ENCODE measurements around the gene CPD. TPM values are rescaled to one million over a fixed set of nuclear protein-coding genes. Genes with fewer than 3 reads are reported as not detected.

CPD gene
- total and polyA plus RNA-seq, 7 donors = 3.9 to 99.5 (median 33.7) TPM

DNA sequence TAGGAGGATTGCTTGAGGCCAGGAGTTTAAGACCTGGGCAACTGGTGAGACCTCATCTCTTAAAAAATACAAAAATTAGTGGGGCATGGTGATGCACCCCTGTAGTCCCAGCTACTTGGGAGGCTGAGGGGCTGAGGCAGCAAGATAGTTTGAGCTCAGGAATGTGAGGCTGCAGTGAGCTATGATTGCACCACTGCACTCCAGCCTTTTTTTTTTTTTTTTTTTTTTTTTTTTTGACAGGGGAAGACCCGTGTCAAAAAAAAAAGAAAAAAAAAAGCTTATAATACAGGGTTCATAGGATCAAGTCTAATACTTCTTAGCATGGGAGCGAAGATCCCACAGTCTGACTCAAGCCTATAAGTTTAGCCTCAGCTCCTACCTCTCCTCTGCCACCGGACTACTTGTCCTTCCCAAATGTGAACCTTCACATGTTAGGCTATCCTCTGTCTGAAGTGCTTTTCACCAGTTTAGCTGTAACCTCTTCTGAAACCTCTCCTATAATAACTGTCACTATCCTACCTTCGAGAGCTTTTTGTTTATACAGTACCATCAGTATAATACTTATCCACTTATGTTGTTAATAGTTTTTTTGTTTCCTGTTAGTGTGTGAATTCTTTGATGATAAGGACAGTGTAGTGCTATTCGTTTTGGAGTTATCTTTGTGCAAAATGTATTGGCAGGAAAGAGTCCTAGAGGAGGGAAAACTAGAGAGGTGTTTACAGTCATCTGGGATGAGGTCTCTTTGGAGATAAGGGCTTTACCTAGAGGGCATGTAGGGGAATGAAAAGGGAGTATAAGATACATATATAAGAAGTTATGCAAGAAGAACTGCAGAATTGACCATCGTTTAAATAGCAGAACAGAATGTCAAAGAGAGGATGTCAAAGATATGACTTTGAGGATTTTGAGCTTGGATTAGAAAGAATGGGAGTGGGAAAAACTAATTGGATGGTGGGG lies 15.5 kb downstream of the CPD start:
- DNase-seq = no peak
- 62 to 76% methylated on average over 5 to 6 of the region's 6 CpGs for WGBS, 2 donors
- TF ChIP-seq EP300 (IDR thresholded peaks at IDR 0.05) = no peak
- Histone ChIP-seq H3K27me3 (no peaks in the 10 kb centered on the region), H3K4me1 (peaks cover 0 to 7% (median 0%) of the 10 kb centered on the region in 4 donors), H3K4me3 (no peak overlapping the region), H3K36me3 (peaks cover 0 to 25% (median 0%) of the 10 kb centered on the region in 4 donors), H3K9me3 (no peaks in the 10 kb centered on the region), H3K27ac (no peak overlapping the region)
- intact Hi-C loops (cut with DNase I) = no loop called here

DNA sequence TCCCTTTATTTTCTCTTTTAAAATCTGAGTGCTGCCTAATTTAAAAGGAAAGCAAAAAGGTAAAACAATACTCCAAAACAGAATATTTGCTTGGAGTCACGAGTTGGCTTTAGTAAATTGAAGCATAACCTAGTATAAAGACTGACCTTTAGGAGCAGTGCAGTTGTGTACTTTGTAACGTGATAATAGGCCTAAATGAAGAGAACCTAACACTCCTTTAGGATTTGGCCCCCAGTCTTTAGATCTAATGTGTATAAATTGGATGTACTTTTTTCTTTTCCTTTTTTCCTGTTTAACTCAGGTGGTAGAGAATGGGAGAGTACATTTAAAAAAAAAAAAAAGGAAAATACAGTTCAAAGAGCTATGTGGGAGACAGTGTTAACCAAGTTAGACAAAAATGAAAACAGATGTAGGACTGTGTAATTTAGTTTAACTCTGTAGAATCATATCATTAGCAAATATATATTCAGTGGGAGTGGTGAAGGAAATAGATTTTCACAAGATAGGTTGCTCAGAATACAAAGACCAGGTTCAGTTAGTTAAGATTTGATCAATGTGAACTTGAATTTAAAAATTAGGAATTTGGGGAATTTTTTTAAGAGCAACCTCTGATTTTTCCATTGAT lies 16.8 kb downstream of the CPD start:
- 23 to 75% methylated on average over 2 of the region's 2 CpGs for WGBS, 2 donors
- no peaks in the 10 kb centered on the region for H3K9me3 ChIP-seq
- peaks cover 0 to 16% (median 0%) of the 10 kb centered on the region in 4 donors for H3K36me3 ChIP-seq
- TF ChIP-seq POLR2AphosphoS5 (IDR thresholded peaks at IDR 0.05) (no peak), POLR2A (IDR thresholded peaks at IDR 0.05) (no peak), EP300 (IDR thresholded peaks at IDR 0.05) (no peak)
- TF ChIP-seq, protein P1, sequence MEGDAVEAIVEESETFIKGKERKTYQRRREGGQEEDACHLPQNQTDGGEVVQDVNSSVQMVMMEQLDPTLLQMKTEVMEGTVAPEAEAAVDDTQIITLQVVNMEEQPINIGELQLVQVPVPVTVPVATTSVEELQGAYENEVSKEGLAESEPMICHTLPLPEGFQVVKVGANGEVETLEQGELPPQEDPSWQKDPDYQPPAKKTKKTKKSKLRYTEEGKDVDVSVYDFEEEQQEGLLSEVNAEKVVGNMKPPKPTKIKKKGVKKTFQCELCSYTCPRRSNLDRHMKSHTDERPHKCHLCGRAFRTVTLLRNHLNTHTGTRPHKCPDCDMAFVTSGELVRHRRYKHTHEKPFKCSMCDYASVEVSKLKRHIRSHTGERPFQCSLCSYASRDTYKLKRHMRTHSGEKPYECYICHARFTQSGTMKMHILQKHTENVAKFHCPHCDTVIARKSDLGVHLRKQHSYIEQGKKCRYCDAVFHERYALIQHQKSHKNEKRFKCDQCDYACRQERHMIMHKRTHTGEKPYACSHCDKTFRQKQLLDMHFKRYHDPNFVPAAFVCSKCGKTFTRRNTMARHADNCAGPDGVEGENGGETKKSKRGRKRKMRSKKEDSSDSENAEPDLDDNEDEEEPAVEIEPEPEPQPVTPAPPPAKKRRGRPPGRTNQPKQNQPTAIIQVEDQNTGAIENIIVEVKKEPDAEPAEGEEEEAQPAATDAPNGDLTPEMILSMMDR (IDR thresholded peaks at IDR 0.05) = no peak
- H3K27me3 ChIP-seq = no peaks in the 10 kb centered on the region
- intact Hi-C loops (cut with DNase I) = no loop called here
- peaks cover 0 to 7% (median 0%) of the 10 kb centered on the region in 4 donors for H3K4me1 ChIP-seq
- H3K27ac ChIP-seq = no peak overlapping the region
- DNase-seq = no peak
- H3K4me3 ChIP-seq = no peak overlapping the region

DNA sequence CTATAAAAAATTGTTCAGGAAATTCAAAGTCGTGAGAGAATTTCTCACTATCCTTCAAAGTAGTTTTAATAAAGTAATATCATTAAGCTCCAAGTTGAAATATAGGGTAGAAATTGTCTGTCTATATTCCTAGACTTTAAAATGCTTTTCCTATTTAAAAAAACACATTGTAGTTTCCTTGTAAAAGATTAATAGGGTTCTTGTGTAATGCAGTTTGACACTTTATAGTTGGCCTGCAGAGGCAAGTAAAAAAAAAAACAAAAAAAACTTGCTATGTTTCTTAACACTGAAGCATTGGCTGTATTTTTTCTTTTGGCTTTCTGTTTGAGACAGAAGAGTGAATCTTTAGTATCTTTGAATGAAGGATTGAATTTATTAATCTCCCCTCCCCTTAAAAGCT lies 17.4 kb downstream of the CPD start:
- no peak overlapping the region for H3K4me3 ChIP-seq
- H3K36me3 ChIP-seq = peaks cover 0 to 10% (median 0%) of the 10 kb centered on the region in 4 donors
- no peak overlapping the region for H3K27ac ChIP-seq
- intact Hi-C loops (cut with DNase I) = no loop called here
- H3K9me3 ChIP-seq = no peaks in the 10 kb centered on the region
- no peak for TF ChIP-seq POLR2AphosphoS5 (IDR thresholded peaks at IDR 0.05)
- TF ChIP-seq, protein P1 (IDR thresholded peaks at IDR 0.05) = no peak
- TF ChIP-seq EP300 (IDR thresholded peaks at IDR 0.05) = no peak
- no peak for TF ChIP-seq POLR2A (IDR thresholded peaks at IDR 0.05)
- no peak for DNase-seq
- peaks cover 0 to 7% (median 0%) of the 10 kb centered on the region in 4 donors for H3K4me1 ChIP-seq
- 28 to 74% methylated on average over 1 of the region's 1 CpG for WGBS, 2 donors
- H3K27me3 ChIP-seq = no peaks in the 10 kb centered on the region

GRCh38 chr17:30396612-30397011 lies 17.9 kb downstream of the CPD start:
- intact Hi-C loops (cut with DNase I) = no loop called here
- H3K27ac ChIP-seq = no peak overlapping the region
- H3K9me3 ChIP-seq = no peaks in the 10 kb centered on the region
- H3K36me3 ChIP-seq = peaks cover 0 to 6% (median 0%) of the 10 kb centered on the region in 4 donors
- H3K4me3 ChIP-seq = no peak overlapping the region
- no peaks in the 10 kb centered on the region for H3K27me3 ChIP-seq
- no peak for TF ChIP-seq EP300 (IDR thresholded peaks at IDR 0.05)
- WGBS, 2 donors = 85 to 91% methylated on average over 4 of the region's 4 CpGs
- peaks cover 0 to 7% (median 0%) of the 10 kb centered on the region in 4 donors for H3K4me1 ChIP-seq
- no peak for DNase-seq

GRCh38 chr17:30398328-30399041 lies 19.8 kb downstream of the CPD start:
- no peak for DNase-seq
- Histone ChIP-seq H3K4me3 (no peak overlapping the region), H3K4me1 (peaks cover 0 to 7% (median 0%) of the 10 kb centered on the region in 4 donors), H3K36me3 (no peaks in the 10 kb centered on the region), H3K27me3 (no peaks in the 10 kb centered on the region), H3K9me3 (no peaks in the 10 kb centered on the region), H3K27ac (no peak overlapping the region)
- no peak for TF ChIP-seq POLR2AphosphoS5 (IDR thresholded peaks at IDR 0.05)
- no peak for TF ChIP-seq EP300 (IDR thresholded peaks at IDR 0.05)
- TF ChIP-seq, protein P1 (IDR thresholded peaks at IDR 0.05) = no peak
- TF ChIP-seq POLR2A (IDR thresholded peaks at IDR 0.05) = no peak
- intact Hi-C loops (cut with DNase I) = no loop called here
- WGBS, 2 donors = 92 to 95% methylated on average over 1 of the region's 1 CpG

All from sigmoid colon (tissue), 7 donors.